Liver (tissue), 3 donors: ENCODE measurements around the gene GZMH.

Experiments used
- ATF3 ChIP-seq: IDR thresholded peaks from 2 replicates; pipeline ENCODE4 v1.6.1; 2016; ENCODE audit warnings: antibody characterized with exemption
- CTCF ChIP-seq: fragments of 150-350 bp; IDR thresholded peaks from 2 replicates; pipeline ENCODE4 v1.5.1; 2017; ENCODE audit warnings: improper control_type of control experiment, low read depth, low read length; ENCODE audit not compliant: missing input control
- FOXA1 ChIP-seq: IDR thresholded peaks from 2 replicates; pipeline ENCODE4 v1.6.1; 2016; ENCODE audit warnings: antibody characterized with exemption
- GABPA ChIP-seq, 2 donors: IDR thresholded peaks in 1 of 2; conservative IDR thresholded peaks in 1 of 2; 2 replicates each; pipeline ENCODE4 v1.6.1; 2016; ENCODE audit warnings: antibody characterized with exemption in 2 of 2, mild to moderate bottlenecking in 1 of 2, moderate library complexity in 1 of 2
- RAD21 ChIP-seq, 2 donors: IDR thresholded peaks; 2 replicates each; pipeline ENCODE4 v1.6.1; 2016; ENCODE audit warnings: antibody characterized with exemption in 2 of 2, mild to moderate bottlenecking in 2 of 2
- RXRA ChIP-seq, 2 donors: IDR thresholded peaks; 2 replicates each; pipeline ENCODE4 v1.6.1; 2017 to 2018; ENCODE audit warnings: antibody characterized with exemption in 2 of 2, mild to moderate bottlenecking in 1 of 2
- TAF1 ChIP-seq: conservative IDR thresholded peaks from 2 replicates; pipeline ENCODE4 v1.6.1; 2016; ENCODE audit warnings: antibody characterized with exemption, mild to moderate bottlenecking
- donor health status: healthy.
- donor health status: healthy.

GRCh38 chr14:24632336-24632735, 22.9 kb upstream of the GZMH start:
- TF ChIP-seq CTCF (no peak), RXRA (IDR thresholded peaks at IDR 0.05) (no peak), FOXA1 (no peak), TAF1 (no peak), ATF3 (no peak), GABPA (IDR thresholded peaks at IDR 0.05 in 1 of 2, conservative IDR thresholded peaks at IDR 0.05 in 1 of 2) (no peak), RAD21 (IDR thresholded peaks at IDR 0.05) (no peak)
